SK-N-MC (cell line): ENCODE results near the gene CLTA.

Experiments
- EZH2 ChIP-seq: fragments of 200-600 bp; sonication (generic); IDR thresholded peaks from one replicate; pipeline ENCODE4 v1.6.1; 2017; ENCODE audit warnings: antibody characterized with exemption
- POLR2AphosphoS5 ChIP-seq: IDR thresholded peaks from 2 replicates; pipeline ENCODE4 v1.6.1; 2012; ENCODE audit warnings: mild to moderate bottlenecking, low read depth, low read length, borderline replicate concordance

DNA sequence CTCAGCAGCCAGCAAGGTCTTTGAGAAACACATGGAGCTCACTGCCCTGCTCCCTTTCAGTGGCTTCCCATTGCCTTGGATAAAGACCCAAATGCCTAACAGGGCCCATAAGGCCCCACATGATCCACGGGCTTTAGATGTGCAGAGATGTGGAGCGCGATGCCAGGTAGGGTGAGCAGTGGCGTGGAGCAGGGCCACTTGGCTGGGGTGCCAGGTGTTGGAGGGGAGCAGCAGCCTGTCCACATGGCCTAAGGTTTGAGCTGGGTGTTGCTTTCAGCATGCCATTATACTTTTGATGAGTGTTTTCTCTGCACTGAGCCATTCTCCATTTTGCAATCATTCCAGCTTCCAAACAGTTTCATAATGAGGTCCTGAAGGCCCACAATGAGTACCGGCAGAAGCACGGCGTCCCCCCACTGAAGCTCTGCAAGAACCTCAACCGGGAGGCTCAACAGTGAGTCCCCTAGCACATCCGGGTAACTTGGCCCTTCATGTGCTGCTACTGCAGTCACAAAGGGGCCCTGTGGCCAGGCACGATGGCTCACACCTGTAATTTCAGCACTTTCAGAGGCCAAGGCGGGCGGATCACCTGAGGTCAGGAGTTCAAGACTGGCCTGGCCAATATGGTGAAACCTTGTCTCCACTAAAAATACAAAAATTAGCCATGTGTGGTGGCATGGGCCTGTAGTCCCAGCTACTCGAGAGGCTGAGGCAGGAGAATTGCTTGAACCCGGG, 43.1 kb upstream of the CLTA start:
- TF ChIP-seq POLR2AphosphoS5 (no peak), EZH2 (no peak)
